ENCODE measurements around the gene FBXO39. TPM values are rescaled to one million over a fixed set of nuclear protein-coding genes. Genes with fewer than 3 reads are reported as not detected.

FBXO39 gene
- total RNA-seq, 1 donor from 2014 or later = not detected

- DNase-seq = no peak
- Mint-ChIP-seq H3K27me3 (ENCODE audit: unreplicated experiment) (peaks cover 7% of the 10 kb centered on the region), H3K4me1 (ENCODE audit: low read depth, unreplicated experiment) (no peaks in the 10 kb centered on the region), H3K27ac (ENCODE audit: unreplicated experiment) (no peak overlapping the region), H3K9me3 (ENCODE audit: unreplicated experiment) (peaks cover 2% of the 10 kb centered on the region), H3K36me3 (ENCODE audit: unreplicated experiment) (peaks cover 4% of the 10 kb centered on the region), H3K4me3 (ENCODE audit: unreplicated experiment) (no peak overlapping the region)
- no peak for TF ChIP-seq CTCF (IDR thresholded peaks at IDR 0.05; ENCODE audit: partially characterized antibody, unreplicated experiment)
Measured at GRCh38 chr17:6779411-6779810, 3.4 kb downstream of the FBXO39 start.

GRCh38 chr17:6780001-6780400 lies 4.0 kb downstream of the FBXO39 start:
- no peak overlapping the region for H3K27ac Mint-ChIP-seq (ENCODE audit: unreplicated experiment)
- H3K27me3 Mint-ChIP-seq (ENCODE audit: unreplicated experiment) = peaks cover 5% of the 10 kb centered on the region
- H3K4me3 Mint-ChIP-seq (ENCODE audit: unreplicated experiment) = no peak overlapping the region
- no peak for TF ChIP-seq CTCF (IDR thresholded peaks at IDR 0.05; ENCODE audit: partially characterized antibody, unreplicated experiment)
- peaks cover 4% of the 10 kb centered on the region for H3K36me3 Mint-ChIP-seq (ENCODE audit: unreplicated experiment)
- H3K4me1 Mint-ChIP-seq (ENCODE audit: low read depth, unreplicated experiment) = no peaks in the 10 kb centered on the region
- DNase-seq = no peak
- H3K9me3 Mint-ChIP-seq (ENCODE audit: unreplicated experiment) = no peaks in the 10 kb centered on the region

GRCh38 chr17:6780886-6781285 lies 4.9 kb downstream of the FBXO39 start:
- Mint-ChIP-seq H3K27me3 (ENCODE audit: unreplicated experiment) (peaks cover 5% of the 10 kb centered on the region), H3K4me1 (ENCODE audit: low read depth, unreplicated experiment) (no peaks in the 10 kb centered on the region), H3K4me3 (ENCODE audit: unreplicated experiment) (no peak overlapping the region)

GRCh38 chr17:6782244-6782643 lies 6.2 kb downstream of the FBXO39 start:
- no peak for DNase-seq
- H3K27me3 Mint-ChIP-seq (ENCODE audit: unreplicated experiment) = peaks cover under 1% of the 10 kb centered on the region
- no peak overlapping the region for H3K4me3 Mint-ChIP-seq (ENCODE audit: unreplicated experiment)
- TF ChIP-seq CTCF (IDR thresholded peaks at IDR 0.05; ENCODE audit: partially characterized antibody, unreplicated experiment) = no peak
- H3K27ac Mint-ChIP-seq (ENCODE audit: unreplicated experiment) = no peak overlapping the region
- no peaks in the 10 kb centered on the region for H3K9me3 Mint-ChIP-seq (ENCODE audit: unreplicated experiment)
- H3K36me3 Mint-ChIP-seq (ENCODE audit: unreplicated experiment) = peaks cover 4% of the 10 kb centered on the region
- no peaks in the 10 kb centered on the region for H3K4me1 Mint-ChIP-seq (ENCODE audit: low read depth, unreplicated experiment)

More at GRCh38 chr17:6780886-6781285, 4.9 kb downstream of the FBXO39 start:
- no peaks in the 10 kb centered on the region for H3K9me3 Mint-ChIP-seq (ENCODE audit: unreplicated experiment)
- no peak for TF ChIP-seq CTCF (IDR thresholded peaks at IDR 0.05; ENCODE audit: partially characterized antibody, unreplicated experiment)
- H3K27ac Mint-ChIP-seq (ENCODE audit: unreplicated experiment) = no peak overlapping the region
- no peak for DNase-seq
- peaks cover 8% of the 10 kb centered on the region for H3K36me3 Mint-ChIP-seq (ENCODE audit: unreplicated experiment)

DNA sequence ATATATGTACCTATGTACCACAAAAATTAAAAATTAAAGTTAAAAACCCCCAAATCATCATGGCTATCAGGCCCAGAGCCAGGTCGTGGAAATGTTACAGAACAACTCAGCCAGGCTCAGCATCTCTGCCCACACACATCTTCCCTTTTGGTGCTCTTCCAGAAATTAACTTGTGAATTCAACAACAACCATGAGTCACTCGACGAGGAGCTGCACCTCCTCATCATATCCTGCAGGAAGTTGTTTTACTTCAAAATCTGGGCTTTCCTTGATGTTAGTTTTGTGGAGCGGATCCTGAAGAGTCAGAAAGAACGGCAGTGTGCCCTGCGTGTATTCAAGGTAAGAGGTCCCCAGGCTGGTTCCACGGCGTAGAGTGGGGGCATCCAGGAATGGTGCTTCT lies 10.6 kb downstream of the FBXO39 start:
- Mint-ChIP-seq H3K4me1 (ENCODE audit: low read depth, unreplicated experiment) (no peaks in the 10 kb centered on the region), H3K9me3 (ENCODE audit: unreplicated experiment) (no peaks in the 10 kb centered on the region), H3K36me3 (ENCODE audit: unreplicated experiment) (peaks cover 4% of the 10 kb centered on the region), H3K27ac (ENCODE audit: unreplicated experiment) (no peak overlapping the region), H3K4me3 (ENCODE audit: unreplicated experiment) (no peak overlapping the region), H3K27me3 (ENCODE audit: unreplicated experiment) (peaks cover 4% of the 10 kb centered on the region)
- DNase-seq = no peak
- TF ChIP-seq CTCF (IDR thresholded peaks at IDR 0.05; ENCODE audit: partially characterized antibody, unreplicated experiment) = no peak

Data from glutamatergic neuron (in vitro differentiated cells).